HUES6 (cell line): Measurements from ENCODE around the gene CA4.
"Not testable (repeated sequence)": the region's sequence is repeated elsewhere in the genome, so short reads cannot be mapped to it uniquely, and the experiment has no call there.

Experiments used
- H3K27ac ChIP-seq: 2 replicates; pipeline ENCODE4 v1.7.0; 2013; ENCODE audit warnings: low read depth, mild to moderate bottlenecking, low read length, inconsistent platforms
- H3K27me3 ChIP-seq: 2 replicates; pipeline ENCODE4 v1.6.1; 2013; ENCODE audit warnings: low read length; ENCODE audit not compliant: control insufficient read depth, insufficient read depth
- H3K36me3 ChIP-seq: 2 replicates; pipeline ENCODE4 v1.6.1; 2013; ENCODE audit warnings: low read length; ENCODE audit not compliant: control insufficient read depth, insufficient read depth
- H3K4me1 ChIP-seq: 2 replicates; pipeline ENCODE4 v1.6.1; 2013; ENCODE audit warnings: low read length; ENCODE audit not compliant: control insufficient read depth, insufficient read depth
- H3K4me3 ChIP-seq: 2 replicates; pipeline ENCODE4 v1.5.1; 2013; ENCODE audit warnings: low read depth, low read length
- H3K9ac ChIP-seq: one replicate; pipeline ENCODE4 v1.6.1; 2013; ENCODE audit warnings: mild to moderate bottlenecking, low read length
- H3K9me3 ChIP-seq: 2 replicates; pipeline ENCODE4 v1.6.1; 2013; ENCODE audit warnings: low read depth, low read length; ENCODE audit not compliant: control insufficient read depth, insufficient read depth

CA4 gene

DNA sequence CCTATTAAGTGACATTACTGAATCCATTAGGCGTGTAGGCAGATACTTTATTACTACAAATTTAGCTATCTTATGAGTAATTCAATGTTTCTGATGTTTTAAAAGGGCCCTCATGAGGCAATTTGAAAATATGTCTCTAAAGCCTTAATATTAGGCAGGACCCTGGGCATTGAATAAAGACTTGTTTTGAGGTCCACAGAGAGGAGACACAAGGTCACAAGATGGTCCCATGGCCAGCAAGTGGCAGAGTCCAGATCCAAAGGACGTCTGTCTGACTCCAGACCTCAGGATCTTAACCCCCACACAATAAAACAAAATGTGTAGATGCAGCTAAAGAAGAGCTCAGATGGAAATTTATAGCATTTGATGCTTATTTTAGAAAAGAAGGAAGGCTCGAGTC, 39.2 kb upstream of the CA4 start:
- Histone ChIP-seq H3K36me3 (no peaks in the 10 kb centered on the region), H3K4me3 (no peak overlapping the region), H3K27ac (no peak overlapping the region), H3K9ac (no peak overlapping the region), H3K9me3 (no peaks in the 10 kb centered on the region), H3K4me1 (no peaks in the 10 kb centered on the region), H3K27me3 (no peaks in the 10 kb centered on the region; the same call in 1 of the 2 replicates)

DNA sequence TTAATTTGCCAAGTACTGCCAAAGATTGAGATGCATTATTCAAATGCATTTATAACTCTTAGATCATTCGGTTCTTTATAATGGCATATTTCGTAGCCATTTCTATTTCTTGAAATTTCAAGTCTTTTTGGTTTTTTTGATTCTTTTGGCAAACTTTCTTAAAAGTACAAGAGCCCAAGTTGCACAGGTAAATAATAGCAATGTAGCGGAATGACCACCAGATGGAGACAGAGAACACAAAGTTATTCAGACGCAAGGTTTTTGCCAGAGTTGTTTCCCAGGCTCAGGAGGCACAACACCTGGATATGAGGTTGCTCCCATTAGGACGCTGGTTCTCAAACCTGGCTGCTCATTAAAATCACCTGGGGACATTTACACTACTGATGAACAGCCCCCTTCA, 38.1 kb upstream of the CA4 start:
- H3K27ac ChIP-seq, H3K36me3 ChIP-seq, H3K4me1 ChIP-seq, H3K9me3 ChIP-seq, H3K4me3 ChIP-seq, H3K27me3 ChIP-seq, H3K9ac ChIP-seq: not testable (repeated sequence)

DNA sequence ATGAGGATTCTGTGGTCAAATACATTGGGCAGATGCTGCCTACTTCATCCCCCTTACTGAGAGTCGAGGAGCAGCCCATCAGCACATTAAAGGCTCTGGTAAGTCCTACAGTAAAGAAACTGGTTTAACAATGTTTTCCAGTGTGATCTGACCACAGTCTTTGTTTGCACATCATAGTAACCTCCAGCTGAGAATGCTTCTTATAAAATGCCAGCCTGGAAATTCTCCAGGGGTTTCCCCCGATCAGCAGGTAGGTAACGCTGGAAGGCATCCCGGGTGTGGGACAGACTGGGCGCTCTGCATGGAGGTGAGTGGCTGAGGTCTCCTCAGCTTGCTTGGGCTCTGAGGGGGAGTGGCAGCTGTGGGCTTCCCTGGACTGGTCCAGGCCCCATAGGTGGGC, 34.4 kb upstream of the CA4 start:
- not testable (repeated sequence) for H3K9ac ChIP-seq, H3K9me3 ChIP-seq, H3K27me3 ChIP-seq, H3K36me3 ChIP-seq, H3K4me1 ChIP-seq, H3K27ac ChIP-seq, H3K4me3 ChIP-seq

GRCh38 chr17:60116196-60116595, 33.6 kb upstream of the CA4 start:
- H3K27me3 ChIP-seq, H3K4me3 ChIP-seq, H3K4me1 ChIP-seq, H3K9ac ChIP-seq, H3K36me3 ChIP-seq, H3K27ac ChIP-seq, H3K9me3 ChIP-seq: not testable (repeated sequence)

DNA sequence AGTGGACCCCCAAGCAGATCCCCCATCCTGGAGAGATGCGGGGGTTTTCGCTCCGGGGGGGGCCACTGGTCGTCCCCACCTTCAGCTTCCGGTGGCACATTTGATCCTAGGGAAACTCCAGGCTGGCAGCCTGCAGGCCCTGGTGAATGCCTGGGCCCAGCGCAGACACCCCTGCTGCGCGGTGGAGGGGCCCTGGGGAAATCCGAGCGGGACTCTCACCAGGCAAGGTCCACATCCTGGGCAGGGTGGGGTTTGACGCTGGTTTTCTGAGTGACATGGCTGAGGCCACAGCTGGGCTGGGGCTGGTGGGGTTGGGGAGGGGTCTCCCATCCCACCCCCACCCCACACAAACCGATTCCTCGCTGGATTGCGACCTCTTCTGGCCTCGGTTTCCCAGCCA, 30.6 kb upstream of the CA4 start:
- H3K4me3 ChIP-seq, result not testable (repeated sequence)

DNA sequence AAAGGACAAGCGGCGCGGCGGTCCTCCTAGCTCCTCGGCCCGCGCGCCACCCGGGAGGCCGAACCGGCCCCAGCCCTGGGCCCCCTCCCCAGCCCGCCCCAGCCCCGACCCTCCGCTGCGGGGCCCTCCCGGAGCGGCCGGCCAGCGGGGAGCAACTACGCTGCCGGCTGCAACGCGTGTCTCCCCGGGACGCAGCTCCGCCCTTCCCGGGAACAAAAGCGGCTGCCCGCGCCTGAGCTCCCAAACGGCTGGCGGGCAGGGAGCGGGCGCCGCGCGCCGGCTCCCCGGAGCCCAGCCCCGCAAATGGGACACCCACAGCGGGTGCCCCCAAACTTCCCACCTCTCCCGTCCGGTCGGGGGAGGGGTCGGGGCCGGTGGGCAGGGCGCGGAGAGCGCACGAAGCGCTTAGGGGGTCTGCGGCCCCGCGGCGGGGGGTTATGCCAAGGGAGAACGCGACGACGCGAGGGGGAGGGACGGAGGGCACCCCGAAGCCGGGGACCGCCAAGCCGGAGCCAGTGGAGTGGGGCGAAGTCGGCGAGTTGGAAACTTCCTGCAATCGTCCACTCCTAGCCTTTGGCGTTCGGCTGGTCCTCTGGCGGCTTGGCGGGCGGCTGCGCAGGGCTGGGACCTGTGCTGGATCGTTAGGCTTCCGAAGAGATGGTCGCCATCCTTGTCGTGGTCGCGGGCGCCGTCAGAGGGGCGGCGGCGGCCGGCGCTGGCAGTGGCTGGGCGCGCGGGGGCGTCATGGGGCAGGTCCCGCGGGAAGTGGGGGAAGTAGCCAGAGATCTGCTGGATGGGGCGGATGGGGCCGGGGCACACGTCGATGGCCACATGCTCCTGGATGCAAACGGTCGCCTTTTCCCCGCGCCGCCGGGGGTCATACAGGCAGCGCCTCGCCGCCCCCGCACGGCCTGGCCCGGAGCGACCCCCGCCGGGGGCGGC, 29.7 kb upstream of the CA4 start:
- H3K36me3 ChIP-seq, H3K9me3 ChIP-seq, H3K9ac ChIP-seq, H3K4me3 ChIP-seq, H3K4me1 ChIP-seq, H3K27ac ChIP-seq, H3K27me3 ChIP-seq: not testable (repeated sequence)

More for the DNA sequence above, 30.6 kb upstream of the CA4 start:
- not testable (repeated sequence) for H3K9me3 ChIP-seq, H3K9ac ChIP-seq, H3K4me1 ChIP-seq, H3K36me3 ChIP-seq, H3K27me3 ChIP-seq, H3K27ac ChIP-seq

GRCh38 chr17:60127068-60128064, 22.4 kb upstream of the CA4 start:
- Histone ChIP-seq H3K4me3 (no peak overlapping the region), H3K9ac (no peak overlapping the region), H3K4me1 (no peaks in the 10 kb centered on the region), H3K36me3 (no peaks in the 10 kb centered on the region), H3K27me3 (peaks cover 13% of the 10 kb centered on the region), H3K27ac (no peak overlapping the region), H3K9me3 (no peaks in the 10 kb centered on the region)

GRCh38 chr17:60128171-60128859, 21.5 kb upstream of the CA4 start:
- Histone ChIP-seq H3K4me1 (no peaks in the 10 kb centered on the region), H3K9ac (no peak overlapping the region), H3K27ac (no peak overlapping the region), H3K36me3 (no peaks in the 10 kb centered on the region), H3K27me3 (peaks cover 13% of the 10 kb centered on the region), H3K9me3 (no peaks in the 10 kb centered on the region), H3K4me3 (no peak overlapping the region)

GRCh38 chr17:60129164-60129563, 20.6 kb upstream of the CA4 start:
- H3K4me3 ChIP-seq, result no peak overlapping the region
- no peaks in the 10 kb centered on the region for H3K36me3 ChIP-seq
- no peak overlapping the region for H3K9ac ChIP-seq
- H3K4me1 ChIP-seq, result no peaks in the 10 kb centered on the region
- no peak overlapping the region for H3K27ac ChIP-seq
- no peaks in the 10 kb centered on the region for H3K9me3 ChIP-seq
- H3K27me3 ChIP-seq, result peaks cover 15% of the 10 kb centered on the region

- Histone ChIP-seq H3K36me3 (no peaks in the 10 kb centered on the region), H3K9me3 (no peaks in the 10 kb centered on the region), H3K27me3 (peaks cover 24% of the 10 kb centered on the region), H3K4me3 (no peak overlapping the region), H3K27ac (no peak overlapping the region), H3K4me1 (no peaks in the 10 kb centered on the region), H3K9ac (no peak overlapping the region)
Observed at GRCh38 chr17:60130466-60130865, 19.3 kb upstream of the CA4 start.
